HepG2 (cell line): Measurements from ENCODE around the gene SIGLEC10. TPM values are rescaled to one million over a fixed set of nuclear protein-coding genes. Genes with fewer than 3 reads are reported as not detected.

Experiments used
- AKNA ChIP-seq: sonication (generic); formaldehyde crosslinking; IDR thresholded peaks from 2 replicates; pipeline ENCODE4 v1.4.0; 2020; ENCODE audit warnings: missing genetic modification reagents, borderline replicate concordance
- CENPBD1 ChIP-seq: sonication (generic); formaldehyde crosslinking; IDR thresholded peaks from 2 replicates; pipeline ENCODE4 v1.8.0; 2022; ENCODE audit warnings: missing genetic modification reagents, low read depth, mild to moderate bottlenecking, borderline replicate concordance
- ELK4 ChIP-seq: sonication (generic); formaldehyde crosslinking; IDR thresholded peaks from 2 replicates; pipeline ENCODE4 v1.9.0; 2021; ENCODE audit warnings: missing genetic modification reagents, borderline replicate concordance
- GTF2F1 ChIP-seq: fragments of 150-350 bp; IDR thresholded peaks from 2 replicates; pipeline ENCODE4 v1.6.1; 2014; ENCODE audit warnings: low read length
- MXD4 ChIP-seq: IDR thresholded peaks from 2 replicates; pipeline ENCODE4 v1.6.1; 2016; ENCODE audit warnings: mild to moderate bottlenecking, missing biosample characterization, missing genetic modification reagents
- SMC3 ChIP-seq: IDR thresholded peaks from 2 replicates; pipeline ENCODE4 v1.6.1; 2011; ENCODE audit warnings: low read length, improper control_type of control experiment
- SP1 ChIP-seq, 2 experiments: fragments of 450-650 bp in 1 of 2; sonication (generic) in 1 of 2; formaldehyde crosslinking in 1 of 2; IDR thresholded peaks; 2 replicates each; pipeline versions ENCODE4 v1.4.0 to v1.6.1; 2016 to 2020; ENCODE audit warnings: missing genetic modification reagents in 1 of 2
- TFDP2 ChIP-seq: sonication (generic); formaldehyde crosslinking; IDR thresholded peaks from 2 replicates; pipeline ENCODE4 v1.4.0; 2020; ENCODE audit warnings: missing genetic modification reagents
- ZEB1 ChIP-seq: IDR thresholded peaks from 2 replicates; pipeline ENCODE4 v1.6.1; 2012; ENCODE audit warnings: mild to moderate bottlenecking, low read depth, inconsistent platforms; ENCODE audit not compliant: insufficient replicate concordance
- ZNF414 ChIP-seq: sonication (generic); formaldehyde crosslinking; IDR thresholded peaks from 2 replicates; pipeline ENCODE4 v1.5.0; 2020; ENCODE audit warnings: missing genetic modification reagents
- ZNF720 ChIP-seq: sonication (generic); formaldehyde crosslinking; IDR thresholded peaks from 2 replicates; pipeline ENCODE4 v1.4.0; 2020; ENCODE audit warnings: missing genetic modification reagents
- ZNF737 ChIP-seq: sonication (generic); formaldehyde crosslinking; IDR thresholded peaks from 2 replicates; pipeline ENCODE4 v1.5.0; 2020; ENCODE audit warnings: missing genetic modification reagents, mild to moderate bottlenecking, borderline replicate concordance
- polyA plus RNA-seq, 8 experiments: library from polyadenylated mRNA; depleted of rRNA in 3 of 8; stranded (reverse) in 7 of 8; unstranded in 1 of 8; fragments of >200 nt; fragmentation: Illumina TruSeq in 4 of 8; extraction: Trizol in 4 of 8; gene quantifications; 2 replicates each; pipeline versions ENCODE4 v1.2.1 to v1.2.3, GENCODE V29; 2011 to 2016; ENCODE audit warnings: low read depth in 4 of 8, missing spikeins in 1 of 8, mixed read lengths in 1 of 8; ENCODE audit not compliant: insufficient read depth in 1 of 8
- total RNA-seq, 5 experiments: library from RNA; depleted of rRNA; stranded (reverse); fragments of >200 nt; fragmentation: Illumina TruSeq; extraction: Trizol; gene quantifications; 2 replicates each; pipeline ENCODE4 v1.2.3, GENCODE V29; 2016; ENCODE audit warnings: low read depth in 1 of 5
- TF ChIP-seq, protein P1 (sequence below): sonication (generic); formaldehyde crosslinking; IDR thresholded peaks from 2 replicates; pipeline ENCODE4 v1.9.0; 2022; ENCODE audit warnings: missing genetic modification reagents, mild to moderate bottlenecking, borderline replicate concordance
- TF ChIP-seq, protein P2 (sequence below): sonication (generic); formaldehyde crosslinking; IDR thresholded peaks from 2 replicates; pipeline ENCODE4 v1.5.0; 2020; ENCODE audit warnings: mild to moderate bottlenecking, missing genetic modification reagents

The SIGLEC10 gene
- total and polyA plus RNA-seq, 2 of the 13 experiments (the other 11 are each of a cell fraction or from before 2014, with no cell fraction given), result not detected

- TF ChIP-seq, protein P1, sequence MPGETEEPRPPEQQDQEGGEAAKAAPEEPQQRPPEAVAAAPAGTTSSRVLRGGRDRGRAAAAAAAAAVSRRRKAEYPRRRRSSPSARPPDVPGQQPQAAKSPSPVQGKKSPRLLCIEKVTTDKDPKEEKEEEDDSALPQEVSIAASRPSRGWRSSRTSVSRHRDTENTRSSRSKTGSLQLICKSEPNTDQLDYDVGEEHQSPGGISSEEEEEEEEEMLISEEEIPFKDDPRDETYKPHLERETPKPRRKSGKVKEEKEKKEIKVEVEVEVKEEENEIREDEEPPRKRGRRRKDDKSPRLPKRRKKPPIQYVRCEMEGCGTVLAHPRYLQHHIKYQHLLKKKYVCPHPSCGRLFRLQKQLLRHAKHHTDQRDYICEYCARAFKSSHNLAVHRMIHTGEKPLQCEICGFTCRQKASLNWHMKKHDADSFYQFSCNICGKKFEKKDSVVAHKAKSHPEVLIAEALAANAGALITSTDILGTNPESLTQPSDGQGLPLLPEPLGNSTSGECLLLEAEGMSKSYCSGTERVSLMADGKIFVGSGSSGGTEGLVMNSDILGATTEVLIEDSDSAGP, result no peak; the same call in 1 of the 2 replicates
- TF ChIP-seq SMC3 (no peak), AKNA (CRISPR knock-in tag) (no peak), ZNF737 (CRISPR knock-in tag) (no peak), TFDP2 (peak; percentile 56), GTF2F1 (no peak), CENPBD1 (CRISPR knock-in tag) (no peak), ZEB1 (peak; percentile 45), ZNF720 (CRISPR knock-in tag) (no peak), ZNF414 (CRISPR knock-in tag) (no peak; the same call in 1 of the 2 replicates), ELK4 (CRISPR knock-in tag) (no peak), MXD4 (no peak), SP1 (IDR thresholded peaks at IDR 0.05) (no peak), SP1 (CRISPR knock-in tag; IDR thresholded peaks at IDR 0.05) (no peak; the same call in 1 of the 2 replicates)
- TF ChIP-seq, protein P2, sequence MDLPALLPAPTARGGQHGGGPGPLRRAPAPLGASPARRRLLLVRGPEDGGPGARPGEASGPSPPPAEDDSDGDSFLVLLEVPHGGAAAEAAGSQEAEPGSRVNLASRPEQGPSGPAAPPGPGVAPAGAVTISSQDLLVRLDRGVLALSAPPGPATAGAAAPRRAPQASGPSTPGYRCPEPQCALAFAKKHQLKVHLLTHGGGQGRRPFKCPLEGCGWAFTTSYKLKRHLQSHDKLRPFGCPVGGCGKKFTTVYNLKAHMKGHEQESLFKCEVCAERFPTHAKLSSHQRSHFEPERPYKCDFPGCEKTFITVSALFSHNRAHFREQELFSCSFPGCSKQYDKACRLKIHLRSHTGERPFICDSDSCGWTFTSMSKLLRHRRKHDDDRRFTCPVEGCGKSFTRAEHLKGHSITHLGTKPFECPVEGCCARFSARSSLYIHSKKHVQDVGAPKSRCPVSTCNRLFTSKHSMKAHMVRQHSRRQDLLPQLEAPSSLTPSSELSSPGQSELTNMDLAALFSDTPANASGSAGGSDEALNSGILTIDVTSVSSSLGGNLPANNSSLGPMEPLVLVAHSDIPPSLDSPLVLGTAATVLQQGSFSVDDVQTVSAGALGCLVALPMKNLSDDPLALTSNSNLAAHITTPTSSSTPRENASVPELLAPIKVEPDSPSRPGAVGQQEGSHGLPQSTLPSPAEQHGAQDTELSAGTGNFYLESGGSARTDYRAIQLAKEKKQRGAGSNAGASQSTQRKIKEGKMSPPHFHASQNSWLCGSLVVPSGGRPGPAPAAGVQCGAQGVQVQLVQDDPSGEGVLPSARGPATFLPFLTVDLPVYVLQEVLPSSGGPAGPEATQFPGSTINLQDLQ (CRISPR knock-in tag), result no peak
Observed at GRCh38 chr19:51366389-51367254, 50.8 kb downstream of the SIGLEC10 start (continued).
